Measurements from ENCODE around the gene ORAI2. TPM values are rescaled to one million over a fixed set of nuclear protein-coding genes. Genes with fewer than 3 reads are reported as not detected.
"Not testable (repeated sequence)": the region's sequence is repeated elsewhere in the genome, so short reads cannot be mapped to it uniquely, and the experiment has no call there.

ORAI2 gene
- total and polyA plus RNA-seq, 4 donors: 7.6 to 48.9 (median 27.4) TPM

- Histone ChIP-seq H3K9ac (ENCODE audit: insufficient read depth in 1 of 2, low read length in 2 of 2) (no peak overlapping the region), H3K9me3 (ENCODE audit: control insufficient read depth in 4 of 4, insufficient read depth in 3 of 4, low read length in 3 of 4) (no peaks in the 10 kb centered on the region), H3K27ac (ENCODE audit: low read depth in 1 of 2, low read length in 1 of 2) (no peak overlapping the region), H3K36me3 (ENCODE audit: control insufficient read depth in 4 of 4, insufficient read depth in 4 of 4, low read length in 4 of 4) (peaks cover 29 to 65% (median 47%) of the 10 kb centered on the region in 4 donors), H3K27me3 (ENCODE audit: control insufficient read depth in 3 of 3, insufficient read depth in 3 of 3, low read length in 2 of 3) (no peaks in the 10 kb centered on the region), H3K4me3 (no peak overlapping the region), H3K4me1 (ENCODE audit: control insufficient read depth in 5 of 5, insufficient read depth in 5 of 5, low read length in 5 of 5) (peaks cover 0 to 2% (median 0%) of the 10 kb centered on the region in 5 donors)
- ATAC-seq (ENCODE audit: insufficient read depth, low FRiP score) (peak; percentile 81), DNase-seq (peak in 2 of 3 donors; percentile 18 to 29)
- peak; percentile 48 for TF ChIP-seq CTCF (IDR thresholded peaks at IDR 0.05; ENCODE audit: control extremely low read depth, extremely low read depth)
- WGBS, 2 donors: 72 to 73% methylated on average over 15 of the region's 15 CpGs
Measured at GRCh38 chr7:102404005-102404861, 29.1 kb upstream of the ORAI2 start.

GRCh38 chr7:102404862-102405188 is 28.6 kb upstream of the ORAI2 start:
- not testable (repeated sequence) for H3K4me3 ChIP-seq; ATAC-seq (ENCODE audit: insufficient read depth, low FRiP score); DNase-seq; H3K27ac ChIP-seq (ENCODE audit: low read depth in 1 of 2, low read length in 1 of 2); H3K9ac ChIP-seq (ENCODE audit: insufficient read depth in 1 of 2, low read length in 2 of 2); H3K27me3 ChIP-seq (ENCODE audit: control insufficient read depth in 3 of 3, insufficient read depth in 3 of 3, low read length in 2 of 3); H3K4me1 ChIP-seq (ENCODE audit: control insufficient read depth in 5 of 5, insufficient read depth in 5 of 5, low read length in 5 of 5); H3K9me3 ChIP-seq (ENCODE audit: control insufficient read depth in 4 of 4, insufficient read depth in 3 of 4, low read length in 3 of 4)
- WGBS, 2 donors: 95 to 96% methylated on average over 5 of the region's 5 CpGs
- H3K36me3 ChIP-seq (ENCODE audit: control insufficient read depth in 4 of 4, insufficient read depth in 4 of 4, low read length in 4 of 4): peaks cover 25 to 64% (median 48%) of the 10 kb centered on the region in 4 donors

GRCh38 chr7:102407910-102408309 is 25.5 kb upstream of the ORAI2 start:
- H3K9ac ChIP-seq (ENCODE audit: insufficient read depth in 1 of 2, low read length in 2 of 2): no peak overlapping the region
- H3K4me3 ChIP-seq: no peak overlapping the region
- H3K9me3 ChIP-seq (ENCODE audit: control insufficient read depth in 4 of 4, insufficient read depth in 3 of 4, low read length in 3 of 4): peaks cover 0 to 6% (median 0%) of the 10 kb centered on the region in 4 donors
- peaks cover 0 to 2% (median 0%) of the 10 kb centered on the region in 5 donors for H3K4me1 ChIP-seq (ENCODE audit: control insufficient read depth in 5 of 5, insufficient read depth in 5 of 5, low read length in 5 of 5)
- no peak overlapping the region for H3K27ac ChIP-seq (ENCODE audit: low read depth in 1 of 2, low read length in 1 of 2)
- ATAC-seq (ENCODE audit: insufficient read depth, low FRiP score): no peak
- no peak for DNase-seq
- no peak for TF ChIP-seq CTCF (IDR thresholded peaks at IDR 0.05; ENCODE audit: control extremely low read depth, extremely low read depth)
- no peaks in the 10 kb centered on the region for H3K27me3 ChIP-seq (ENCODE audit: control insufficient read depth in 3 of 3, insufficient read depth in 3 of 3, low read length in 2 of 3)
- H3K36me3 ChIP-seq (ENCODE audit: control insufficient read depth in 4 of 4, insufficient read depth in 4 of 4, low read length in 4 of 4): peaks cover 18 to 61% (median 53%) of the 10 kb centered on the region in 4 donors
- 96 to 97% methylated on average over 6 of the region's 6 CpGs for WGBS, 2 donors

- H3K27ac ChIP-seq (ENCODE audit: low read depth in 1 of 2, low read length in 1 of 2); H3K27me3 ChIP-seq (ENCODE audit: control insufficient read depth in 3 of 3, insufficient read depth in 3 of 3, low read length in 2 of 3); H3K9me3 ChIP-seq (ENCODE audit: control insufficient read depth in 4 of 4, insufficient read depth in 3 of 4, low read length in 3 of 4); H3K4me1 ChIP-seq (ENCODE audit: control insufficient read depth in 5 of 5, insufficient read depth in 5 of 5, low read length in 5 of 5); ATAC-seq (ENCODE audit: insufficient read depth, low FRiP score); DNase-seq; H3K9ac ChIP-seq (ENCODE audit: insufficient read depth in 1 of 2, low read length in 2 of 2); H3K4me3 ChIP-seq: not testable (repeated sequence)
- WGBS, 2 donors: 90 to 96% methylated on average over 6 of the region's 6 CpGs
- H3K36me3 ChIP-seq (ENCODE audit: control insufficient read depth in 4 of 4, insufficient read depth in 4 of 4, low read length in 4 of 4): peaks cover 13 to 60% (median 51%) of the 10 kb centered on the region in 4 donors
Measured at GRCh38 chr7:102408530-102408929, 24.8 kb upstream of the ORAI2 start.

Measured in lung (tissue), 12 donors.